GM19043 (cell line): ENCODE data around the gene TSPAN14.

ENCODE experiments used
- ATAC-seq: cut with Tn5 transposase; IDR thresholded peaks from one replicate; pipeline ENCODE4 v1.9.1; 2021; ENCODE audit warnings: low read depth; ENCODE audit not compliant: unreplicated experiment

TSPAN14 gene

DNA sequence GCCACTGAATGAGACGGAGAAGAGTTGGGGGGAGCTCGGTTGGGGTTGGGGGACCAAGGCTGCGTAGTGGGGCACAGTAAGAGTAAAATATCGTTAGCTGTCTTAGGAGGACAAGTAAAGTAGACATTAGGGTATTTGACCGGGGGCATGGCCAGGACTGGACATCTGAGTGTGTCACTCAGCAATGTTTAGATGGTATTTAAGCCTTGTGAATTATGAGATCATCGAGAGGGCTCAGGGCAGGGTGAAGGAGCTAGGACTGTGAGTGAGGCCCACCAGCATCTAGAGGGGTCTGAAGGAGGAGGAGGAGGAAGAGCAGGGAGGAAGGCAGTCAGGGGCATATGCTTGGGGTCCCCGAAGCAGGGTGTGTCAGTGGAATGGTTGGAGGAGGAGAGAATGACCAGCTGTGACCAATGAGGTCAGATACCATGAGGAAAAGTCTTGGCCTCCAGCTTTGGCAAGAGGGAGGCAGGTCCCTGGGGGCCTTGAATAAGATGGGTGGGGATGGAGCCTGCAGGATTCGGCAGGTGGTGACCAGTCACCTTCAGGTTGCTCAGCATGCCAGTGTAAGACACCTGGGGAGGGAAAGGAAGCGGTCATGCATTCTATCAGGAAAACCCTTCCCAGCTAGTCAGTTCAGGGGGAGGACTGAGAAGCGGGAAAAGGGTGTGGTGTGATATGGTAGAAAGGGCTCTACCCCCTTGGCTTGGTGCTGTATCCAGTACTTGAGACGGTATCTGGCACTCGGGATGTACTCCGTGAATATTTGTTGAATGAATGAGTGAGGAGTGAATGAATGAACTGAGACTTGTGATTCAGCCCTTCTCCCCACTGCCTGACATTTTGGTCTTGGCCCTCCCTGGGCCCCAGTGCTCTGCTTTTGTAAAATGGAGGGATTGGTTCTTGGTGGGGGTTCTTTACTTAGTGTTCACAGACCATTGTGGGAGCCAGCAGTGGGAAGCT is 48.8 kb downstream of the TSPAN14 start:
- no peak for ATAC-seq

DNA sequence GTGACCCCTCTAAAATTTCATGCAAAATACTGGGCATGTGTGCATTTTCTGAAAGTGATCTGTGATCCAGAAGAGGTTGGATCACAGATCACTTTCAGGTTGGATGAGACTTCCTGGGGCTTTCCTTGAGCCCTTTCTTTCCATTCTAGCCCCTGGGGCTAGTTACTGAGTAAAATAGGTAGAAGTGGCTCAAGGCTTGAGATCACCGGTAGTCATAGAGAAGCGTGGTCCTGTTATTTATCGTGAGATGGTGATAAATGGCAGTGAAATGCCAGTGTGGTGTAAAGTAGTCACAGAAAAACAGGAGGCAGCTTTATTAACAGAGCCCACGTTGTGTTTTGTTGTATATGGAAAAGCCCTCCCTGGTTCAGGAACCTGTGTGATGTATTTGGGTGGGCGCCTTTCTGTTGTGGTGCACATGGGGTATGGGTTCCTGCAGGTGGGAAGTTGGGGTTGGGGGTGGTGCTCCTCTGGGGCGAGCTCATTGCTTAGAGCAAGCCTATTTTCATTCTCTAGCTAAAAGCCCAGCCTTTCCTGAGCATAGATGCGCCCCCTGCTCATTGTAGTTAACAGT is 49.6 kb downstream of the TSPAN14 start:
- ATAC-seq, result no peak

DNA sequence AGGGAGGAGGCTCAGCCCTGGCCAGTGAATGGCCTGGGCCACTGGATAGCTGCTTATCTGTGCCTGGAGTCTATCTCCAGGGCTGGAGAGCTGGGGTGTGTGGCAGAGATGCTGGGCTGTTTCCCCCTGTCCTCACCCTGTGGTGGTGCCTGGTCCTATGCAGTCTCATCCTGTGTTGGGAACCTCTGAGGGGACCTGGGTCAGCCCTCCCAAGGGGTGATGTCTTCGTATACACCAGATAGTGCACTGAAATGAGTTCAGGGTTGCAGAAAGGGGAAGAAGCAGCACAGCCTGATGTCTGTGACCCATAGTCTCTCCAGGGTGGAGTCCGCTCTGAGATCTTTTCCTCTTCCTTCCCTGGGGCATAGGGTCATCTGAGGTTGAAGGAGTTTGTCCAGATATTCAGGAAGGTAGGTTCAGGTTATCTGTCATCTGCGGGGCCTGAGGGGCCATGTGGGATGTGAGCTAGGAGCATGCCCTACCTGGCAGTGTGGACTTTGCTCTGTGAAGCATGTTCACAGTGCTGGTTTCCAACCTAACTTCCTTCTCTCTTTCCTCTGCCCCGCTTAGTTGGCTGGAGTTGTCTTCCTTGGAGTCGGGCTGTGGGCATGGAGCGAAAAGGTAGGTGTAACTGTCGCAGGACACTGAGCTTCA is 50.2 kb downstream of the TSPAN14 start:
- ATAC-seq, result no peak

DNA sequence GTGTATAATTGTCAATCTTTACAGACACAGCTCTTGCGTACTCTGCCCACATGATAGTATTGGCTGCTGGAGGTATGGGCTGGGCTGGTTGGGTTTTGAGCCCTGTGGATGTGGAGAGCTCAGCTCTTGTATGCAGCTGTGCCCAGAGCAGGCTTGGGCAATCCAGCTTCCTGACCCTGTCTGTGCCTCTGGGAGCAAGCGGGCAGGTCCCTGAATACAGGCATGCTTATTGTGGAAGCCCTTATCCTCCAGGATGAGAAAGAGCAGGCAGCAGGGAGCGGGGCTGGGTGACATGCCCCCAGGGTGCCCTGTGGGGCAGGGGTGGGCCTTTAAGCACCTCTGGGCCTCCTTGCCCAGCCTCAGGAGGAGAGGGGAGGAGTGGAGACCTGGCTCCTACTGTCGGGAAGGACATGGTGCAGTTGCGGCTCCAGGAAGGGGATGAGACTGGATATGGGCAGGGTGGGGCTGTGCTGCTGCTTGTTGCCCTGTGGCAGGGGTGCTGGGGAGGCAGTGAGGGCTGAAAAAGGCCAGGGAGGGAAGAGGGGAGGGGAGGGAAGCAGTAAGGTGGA is 50.9 kb downstream of the TSPAN14 start:
- no peak for ATAC-seq

DNA sequence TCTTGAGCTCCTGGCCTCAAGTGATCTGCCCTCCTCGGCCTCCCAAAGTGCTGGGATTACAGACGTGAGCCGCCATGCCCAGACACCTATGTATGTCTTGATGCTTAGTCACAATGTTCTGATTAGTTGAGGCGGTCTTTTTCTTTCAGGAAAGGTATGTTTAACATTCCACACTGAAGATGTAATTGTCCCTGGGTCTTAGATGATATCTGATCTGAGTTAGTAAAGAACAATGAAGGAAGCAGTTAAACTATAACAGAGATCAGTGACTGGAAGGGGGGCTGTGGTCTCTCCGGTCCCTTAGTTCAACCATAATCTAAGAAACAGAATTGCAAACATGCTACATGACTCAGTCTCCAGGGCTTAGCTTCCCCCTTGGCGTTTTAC is 52.1 kb downstream of the TSPAN14 start:
- ATAC-seq, result no peak

DNA sequence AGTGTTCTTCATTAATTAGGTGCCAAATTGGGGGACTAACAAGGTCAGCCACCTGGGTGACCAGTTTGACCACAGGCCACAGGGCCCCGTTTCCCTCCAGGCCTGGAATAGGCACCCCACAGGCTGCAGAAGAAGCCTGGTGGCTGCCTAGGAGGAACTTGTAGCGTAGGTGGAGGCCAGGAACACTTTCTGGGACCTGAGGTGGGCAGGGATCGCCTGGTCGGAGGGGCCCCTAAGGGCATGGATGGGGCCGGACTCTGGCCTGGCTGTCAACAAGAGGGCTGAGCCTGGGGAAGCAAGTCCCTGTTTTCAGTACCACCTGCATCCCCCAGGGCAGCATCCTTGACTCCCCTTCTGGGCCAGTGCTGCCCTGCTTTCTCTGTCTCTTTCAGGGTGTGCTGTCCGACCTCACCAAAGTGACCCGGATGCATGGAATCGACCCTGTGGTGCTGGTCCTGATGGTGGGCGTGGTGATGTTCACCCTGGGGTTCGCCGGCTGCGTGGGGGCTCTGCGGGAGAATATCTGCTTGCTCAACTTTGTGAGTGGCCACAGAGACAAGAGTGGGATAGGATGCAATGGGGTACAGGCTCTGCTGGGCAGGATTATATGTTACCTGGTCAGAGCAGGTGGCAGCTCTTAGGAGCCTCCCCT is 52.9 kb downstream of the TSPAN14 start:
- no peak for ATAC-seq

DNA sequence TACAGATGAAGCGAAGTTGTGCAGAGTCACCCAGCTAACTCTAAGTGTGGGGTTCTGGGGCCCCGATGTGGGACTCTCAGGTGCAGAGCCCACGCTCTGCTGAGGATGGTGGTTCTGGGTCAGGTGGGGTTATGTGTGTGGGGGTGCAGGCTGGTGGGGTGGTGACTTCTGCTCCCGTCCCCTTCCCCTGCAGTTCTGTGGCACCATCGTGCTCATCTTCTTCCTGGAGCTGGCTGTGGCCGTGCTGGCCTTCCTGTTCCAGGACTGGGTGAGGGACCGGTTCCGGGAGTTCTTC is 54.9 kb downstream of the TSPAN14 start:
- no peak for ATAC-seq

DNA sequence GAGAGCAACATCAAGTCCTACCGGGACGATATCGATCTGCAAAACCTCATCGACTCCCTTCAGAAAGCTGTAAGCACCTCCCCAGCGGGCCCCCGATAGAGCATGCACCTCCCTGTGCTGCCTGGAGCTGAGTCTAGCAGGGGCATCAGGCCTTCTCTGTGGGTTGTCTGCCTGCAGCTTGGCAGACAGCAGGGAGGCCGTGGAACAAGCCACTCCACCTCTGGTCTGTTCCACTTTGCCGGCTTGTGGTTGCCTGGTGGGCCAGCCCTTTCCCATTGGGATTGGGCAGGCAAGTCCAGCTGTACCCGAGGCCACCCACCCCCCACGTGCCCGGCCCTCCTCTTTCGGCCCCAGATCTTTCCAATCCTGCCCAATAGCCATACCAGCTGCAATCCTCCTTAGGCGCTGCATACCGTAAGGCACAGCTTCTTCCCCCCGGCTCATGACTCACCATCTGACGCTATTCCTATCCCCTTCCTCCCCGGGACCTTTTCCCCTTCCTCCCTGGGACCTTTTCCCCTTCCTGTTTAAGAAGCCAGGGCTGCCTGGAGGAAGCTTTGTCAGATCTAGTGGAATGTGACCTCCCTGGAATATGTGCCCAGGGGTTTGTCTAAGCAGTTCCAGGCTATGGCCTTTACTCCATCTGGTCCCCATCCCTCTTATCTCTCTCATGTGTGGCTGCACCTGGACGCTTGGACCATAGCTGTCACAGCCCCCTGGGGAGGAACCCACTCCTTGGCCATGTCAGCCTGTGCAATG is 55.5 kb downstream of the TSPAN14 start:
- no peak for ATAC-seq

DNA sequence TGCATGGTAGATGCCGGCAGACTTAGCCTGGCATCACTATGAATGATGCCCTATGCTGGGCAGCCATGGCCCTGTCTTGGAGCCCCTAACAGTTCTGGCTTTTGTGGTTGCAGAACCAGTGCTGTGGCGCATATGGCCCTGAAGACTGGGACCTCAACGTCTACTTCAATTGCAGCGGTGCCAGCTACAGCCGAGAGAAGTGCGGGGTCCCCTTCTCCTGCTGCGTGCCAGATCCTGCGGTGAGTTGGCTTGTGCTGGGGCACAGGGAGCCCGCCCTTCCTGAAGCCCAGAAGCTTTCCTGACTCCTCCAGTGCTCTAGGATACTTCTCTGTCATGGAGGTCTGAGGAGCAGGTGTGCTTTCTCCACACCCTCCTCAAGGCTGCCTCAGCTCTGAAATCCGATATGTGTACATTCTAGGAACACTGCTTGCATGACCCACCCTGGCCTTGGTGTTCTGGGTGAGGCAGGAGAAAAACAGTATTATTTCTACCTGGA is 58.0 kb downstream of the TSPAN14 start:
- no peak for ATAC-seq

DNA sequence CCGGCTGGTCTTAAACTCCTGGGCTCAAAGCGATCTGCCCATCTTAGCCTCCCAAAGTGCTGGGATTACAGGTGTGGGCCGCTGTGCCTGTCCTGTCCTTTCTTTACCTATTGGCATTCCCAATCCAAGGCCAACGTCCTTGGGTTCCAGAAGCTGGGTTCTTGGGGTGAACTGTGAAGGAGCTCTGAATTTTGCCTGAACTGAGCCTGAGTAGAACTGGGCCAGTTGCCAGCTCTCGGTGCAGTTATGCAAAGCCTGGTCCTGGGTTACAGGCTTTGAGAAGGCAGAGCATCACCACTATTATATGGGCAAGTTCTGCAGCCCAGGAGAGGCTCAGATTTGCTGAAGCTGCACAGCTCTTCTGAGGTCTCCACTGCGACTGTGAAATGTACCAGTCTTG is 59.0 kb downstream of the TSPAN14 start:
- no peak for ATAC-seq

DNA sequence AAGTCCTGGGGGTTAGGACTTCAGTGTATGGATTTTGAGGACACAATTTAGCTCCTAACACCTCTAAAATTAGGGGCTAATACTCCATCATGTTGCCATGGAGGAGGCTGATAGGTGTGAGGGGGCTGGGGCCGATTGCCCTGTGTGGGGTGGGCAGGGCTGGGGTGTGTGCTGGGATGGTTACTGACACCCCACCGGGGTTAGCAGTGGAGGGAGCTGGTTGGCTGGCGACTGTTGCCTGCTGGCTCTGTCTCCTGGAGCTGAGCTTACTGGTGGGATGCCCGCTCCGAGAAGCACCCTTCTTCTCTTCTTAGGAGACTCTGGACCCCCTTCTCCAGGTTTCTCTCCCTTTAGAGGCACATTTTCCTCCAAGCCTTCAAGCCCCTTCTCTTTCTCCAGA is 61.4 kb downstream of the TSPAN14 start:
- ATAC-seq, result no peak

DNA sequence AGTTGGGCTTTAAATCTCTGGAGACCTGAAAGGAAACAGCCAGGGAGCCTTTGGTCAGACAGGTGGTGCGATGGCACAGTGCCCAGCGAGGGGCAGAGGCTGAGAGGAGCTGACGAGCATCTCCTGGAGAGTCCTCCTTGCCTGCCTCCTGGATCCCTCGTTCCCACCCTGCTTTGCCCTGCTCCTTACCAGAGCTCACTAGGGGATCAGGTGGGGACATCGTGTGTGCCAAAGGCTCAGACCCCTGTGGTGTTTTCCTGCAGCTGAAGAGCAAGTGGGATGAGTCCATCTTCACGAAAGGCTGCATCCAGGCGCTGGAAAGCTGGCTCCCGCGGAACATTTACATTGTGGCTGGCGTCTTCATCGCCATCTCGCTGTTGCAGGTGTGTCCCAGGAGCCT is 61.8 kb downstream of the TSPAN14 start:
- no peak for ATAC-seq

DNA sequence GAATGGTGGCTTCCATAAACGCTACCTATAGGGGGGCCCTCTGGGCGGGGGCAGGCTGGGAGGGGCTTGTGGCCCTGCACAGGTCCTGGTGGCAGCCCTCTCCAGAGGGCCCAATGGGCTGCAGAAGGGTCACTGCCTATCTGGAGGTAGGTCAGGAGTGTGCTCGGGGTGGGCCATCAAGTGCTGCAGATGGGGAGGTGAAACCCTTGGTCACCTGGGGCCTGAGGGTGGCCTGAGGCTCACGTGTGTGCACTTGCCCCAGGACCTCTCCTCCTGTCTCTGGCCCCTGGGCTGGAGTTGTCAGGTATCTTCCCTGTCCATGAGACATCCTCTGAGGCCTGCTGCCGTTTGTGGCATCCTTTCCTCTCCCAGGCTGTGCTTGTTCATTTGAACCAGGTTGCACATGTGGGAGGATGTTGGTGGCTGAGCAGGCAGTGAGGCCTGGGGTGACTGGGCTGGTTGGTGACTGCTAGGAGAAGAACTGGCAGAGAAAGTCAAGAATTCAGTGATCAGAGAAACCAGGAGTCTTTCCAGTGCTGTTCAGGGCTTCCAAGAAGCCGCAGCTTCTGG is 62.5 kb downstream of the TSPAN14 start:
- ATAC-seq, result no peak

DNA sequence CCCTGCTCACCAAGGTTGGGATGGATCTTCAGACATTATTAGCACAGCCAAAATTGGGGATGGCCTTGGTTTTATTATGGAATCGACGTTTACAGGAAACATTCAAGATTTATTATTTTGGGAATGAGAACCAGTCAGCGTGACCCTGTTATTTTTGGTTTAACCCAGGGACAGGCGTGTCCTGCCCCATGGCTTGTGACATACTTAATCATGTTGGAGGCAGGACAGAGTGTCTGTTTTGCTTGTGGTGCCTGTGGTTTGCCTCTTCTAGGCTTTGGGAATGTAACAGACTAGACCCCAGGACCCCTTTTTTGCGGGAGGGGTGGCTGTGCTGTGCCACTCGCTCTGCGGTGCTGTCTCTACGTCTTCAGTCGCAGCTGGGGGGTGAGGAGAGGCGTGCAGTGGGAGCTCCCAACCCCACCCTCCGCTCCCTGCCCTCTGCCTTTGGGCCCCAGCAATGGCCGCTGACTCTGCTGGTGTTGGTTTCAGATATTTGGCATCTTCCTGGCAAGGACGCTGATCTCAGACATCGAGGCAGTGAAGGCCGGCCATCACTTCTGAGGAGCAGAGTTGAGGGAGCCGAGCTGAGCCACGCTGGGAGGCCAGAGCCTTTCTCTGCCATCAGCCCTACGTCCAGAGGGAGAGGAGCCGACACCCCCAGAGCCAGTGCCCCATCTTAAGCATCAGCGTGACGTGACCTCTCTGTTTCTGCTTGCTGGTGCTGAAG is 63.5 kb downstream of the TSPAN14 start:
- no peak for ATAC-seq

DNA sequence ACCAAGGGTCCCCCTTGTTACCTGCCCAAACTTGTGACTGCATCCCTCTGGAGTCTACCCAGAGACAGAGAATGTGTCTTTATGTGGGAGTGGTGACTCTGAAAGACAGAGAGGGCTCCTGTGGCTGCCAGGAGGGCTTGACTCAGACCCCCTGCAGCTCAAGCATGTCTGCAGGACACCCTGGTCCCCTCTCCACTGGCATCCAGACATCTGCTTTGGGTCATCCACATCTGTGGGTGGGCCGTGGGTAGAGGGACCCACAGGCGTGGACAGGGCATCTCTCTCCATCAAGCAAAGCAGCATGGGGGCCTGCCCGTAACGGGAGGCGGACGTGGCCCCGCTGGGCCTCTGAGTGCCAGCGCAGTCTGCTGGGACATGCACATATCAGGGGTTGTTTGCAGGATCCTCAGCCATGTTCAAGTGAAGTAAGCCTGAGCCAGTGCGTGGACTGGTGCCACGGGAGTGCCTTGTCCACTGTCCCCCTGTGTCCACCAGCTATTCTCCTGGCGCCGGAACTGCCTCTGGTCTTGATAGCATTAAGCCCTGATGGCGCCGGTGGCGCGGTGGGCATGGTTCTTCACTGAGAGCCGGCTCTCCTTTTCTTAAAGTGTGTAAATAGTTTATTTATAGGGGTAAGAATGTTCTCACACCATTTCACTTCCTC is 64.2 kb downstream of the TSPAN14 start:
- ATAC-seq, result peak; percentile 57

DNA sequence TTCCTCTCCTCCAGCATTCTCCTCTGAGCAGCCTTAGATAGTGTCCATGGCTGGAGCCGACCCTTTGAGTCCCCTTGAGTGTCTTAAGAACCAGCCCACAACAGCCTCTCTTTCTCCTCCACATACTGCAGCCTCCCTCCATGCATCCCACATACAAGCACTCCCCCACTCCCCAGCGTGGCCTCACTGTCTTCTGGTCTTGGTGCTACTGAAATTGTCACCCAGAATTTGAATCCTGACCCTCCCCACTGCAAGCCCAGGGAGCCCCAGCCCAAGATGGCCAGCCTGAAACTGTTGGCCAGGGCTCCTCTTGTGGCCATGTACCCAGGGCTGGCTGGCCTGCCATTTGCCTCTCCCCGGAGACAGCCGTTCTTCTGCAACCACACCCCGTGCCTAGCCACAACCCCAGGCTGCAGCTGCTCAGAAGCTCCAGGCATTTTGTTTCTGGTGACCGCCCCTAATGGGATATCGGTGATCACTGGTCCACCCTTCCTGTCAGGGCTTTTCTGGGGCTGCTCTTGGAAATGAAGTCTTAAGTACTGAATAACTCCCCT is 64.8 kb downstream of the TSPAN14 start:
- peak; percentile 32 for ATAC-seq

DNA sequence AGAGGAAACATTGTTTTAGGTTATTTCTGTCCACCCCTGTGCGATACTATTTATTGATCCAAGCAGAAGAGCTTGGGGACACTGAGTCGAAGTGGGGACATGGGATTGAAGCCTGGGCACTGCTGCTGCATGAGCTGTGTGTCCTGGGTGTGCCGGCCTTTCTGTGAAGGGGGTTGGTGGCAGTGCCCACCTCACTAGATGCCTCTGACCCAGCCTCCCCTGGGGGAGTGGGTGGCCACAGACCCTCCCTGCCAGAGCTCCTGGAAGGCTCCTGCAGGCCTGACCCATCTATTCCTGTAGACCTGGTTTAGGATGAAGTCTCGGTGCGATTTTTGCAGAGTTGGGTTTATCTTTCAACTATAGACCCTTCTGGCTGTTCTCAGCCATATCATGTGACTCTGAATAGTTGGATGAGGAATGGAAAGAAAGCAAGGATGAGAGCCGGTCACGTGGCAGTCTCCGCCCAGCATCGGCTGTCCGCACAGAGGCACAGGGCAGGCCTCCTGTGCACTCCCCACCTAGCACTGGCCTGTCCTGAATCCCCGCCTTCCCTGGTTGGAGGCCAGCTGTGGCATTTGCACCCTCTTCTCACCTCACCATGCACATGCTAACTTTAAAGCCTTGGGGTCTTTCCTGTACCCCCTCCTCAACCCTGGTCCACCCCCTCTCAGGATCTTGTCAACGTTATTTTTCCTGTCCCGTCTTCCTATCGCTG is 66.0 kb downstream of the TSPAN14 start:
- ATAC-seq, result no peak
